KBM-7 (cell line): ENCODE data around the gene MAN1A1.

Experiments used
- DNase-seq: peaks from one replicate; pipeline ENCODE4 v3.0.0-alpha.2; 2015
- in situ Hi-C: fragments of 300-500 bp; cut with MboI; formaldehyde crosslinking; loops from 2 replicates; pipeline ENCODE4 v1.14.3; 2020; ENCODE audit warnings: low sequenced_read_pairs, low pct_unique_long_range_greater_than_20kb, mixed read lengths

MAN1A1 gene

GRCh38 chr6:119187596-119187995 lies 162.0 kb downstream of the MAN1A1 start:
- no peak for DNase-seq

DNA sequence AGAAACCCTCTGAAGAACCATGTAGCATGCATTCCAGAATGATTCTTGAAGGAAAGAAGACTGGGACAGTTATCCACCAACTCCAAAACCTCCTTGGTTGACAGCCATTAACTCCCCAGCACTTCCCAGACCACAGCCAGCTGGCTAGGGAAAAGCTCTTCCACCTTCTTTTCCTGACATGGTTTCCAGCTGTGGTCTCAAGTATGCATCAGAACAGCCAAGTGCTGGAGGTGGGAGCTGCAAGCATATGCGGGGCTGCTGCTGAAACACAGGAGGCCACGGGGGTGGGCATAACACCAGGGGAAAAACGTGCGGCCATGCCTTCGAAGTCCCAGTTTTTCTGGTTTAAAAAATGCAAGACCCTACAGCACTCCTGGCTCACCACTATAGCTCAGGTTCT lies 163.1 kb downstream of the MAN1A1 start:
- in situ Hi-C loops: no loop called here
- no peak for DNase-seq

More at GRCh38 chr6:119187596-119187995, 162.0 kb downstream of the MAN1A1 start:
- in situ Hi-C loops: no loop called here

DNA sequence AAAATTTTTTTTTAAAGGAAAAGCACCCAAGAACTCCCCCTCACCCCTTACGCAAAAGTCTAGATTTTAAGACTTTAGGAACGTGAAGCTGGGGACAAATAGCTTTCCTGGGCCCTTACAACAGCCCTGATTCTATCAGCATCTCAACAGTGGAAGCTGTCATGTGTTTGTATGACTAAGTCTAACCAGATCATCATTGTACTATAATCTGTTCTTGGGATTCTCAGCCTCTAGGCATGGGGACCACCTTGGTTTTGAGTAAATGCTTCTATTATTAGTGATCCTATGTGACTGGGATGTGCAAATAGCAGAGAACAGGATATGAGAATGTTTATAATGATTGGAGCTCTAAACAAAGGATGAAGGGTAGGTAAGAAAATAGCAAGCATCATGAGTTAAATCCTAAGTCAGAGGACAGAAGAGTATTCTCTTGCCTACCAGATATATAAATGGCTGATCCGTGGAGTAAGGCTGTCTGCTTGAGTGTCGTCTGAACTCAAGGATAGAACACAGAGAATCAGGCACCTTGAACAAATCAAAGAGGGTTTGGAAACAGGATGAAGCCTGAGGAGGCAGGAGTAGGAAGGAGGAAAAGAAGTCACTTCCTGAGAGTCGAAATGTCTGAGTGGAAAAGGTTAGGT lies 165.4 kb downstream of the MAN1A1 start:
- in situ Hi-C loops: no loop called here
- DNase-seq: no peak

DNA sequence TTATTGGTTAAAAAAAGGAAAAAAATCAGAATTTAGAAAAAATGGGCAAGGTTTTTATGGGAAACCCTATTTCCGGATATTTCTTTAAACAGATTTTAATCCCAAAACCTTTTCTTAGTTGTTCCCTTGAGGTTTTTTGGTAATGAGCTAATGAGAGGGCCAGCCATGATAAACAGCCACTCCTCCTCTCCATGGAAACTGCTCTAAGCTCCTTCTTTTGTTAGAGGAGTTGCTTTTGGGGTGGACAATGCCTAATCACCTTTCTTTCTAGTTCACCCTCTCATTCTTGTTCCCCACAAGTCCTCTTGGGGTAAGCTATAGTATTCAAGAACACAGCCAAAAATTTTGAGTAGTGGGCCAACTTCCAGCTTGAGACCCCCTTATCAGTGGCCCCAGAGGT lies 166.1 kb downstream of the MAN1A1 start:
- no peak for DNase-seq
- in situ Hi-C loops: no loop called here

- DNase-seq: no peak
- in situ Hi-C loops: no loop called here
Observed at GRCh38 chr6:119182875-119183274, 166.7 kb downstream of the MAN1A1 start.

DNA sequence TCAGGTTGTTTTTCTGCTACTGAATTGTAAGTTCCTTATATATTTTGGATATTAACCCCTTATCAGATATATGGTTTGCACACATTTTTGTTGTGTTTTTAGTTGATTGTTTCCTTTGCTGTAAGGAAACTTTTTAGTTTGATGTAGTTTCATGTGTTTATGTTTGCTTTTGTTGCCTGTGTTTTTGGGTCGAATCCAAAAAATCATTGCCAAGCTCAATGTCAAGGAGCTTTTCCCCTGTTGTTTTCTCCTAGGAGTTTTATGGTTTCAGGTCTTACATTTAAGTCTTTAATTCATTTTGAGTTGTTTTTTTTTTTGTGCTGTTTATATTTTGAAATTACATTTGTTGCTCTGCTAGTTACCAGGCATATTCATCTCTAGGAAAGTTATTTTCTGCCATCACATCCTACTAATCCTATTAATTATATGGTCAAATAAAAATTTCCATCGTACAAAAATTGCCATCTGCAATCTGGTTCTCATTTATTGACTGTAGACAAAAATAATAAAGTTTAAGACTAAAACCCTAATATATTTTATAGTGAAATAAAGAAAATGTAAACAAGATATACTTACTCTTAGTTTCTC lies 167.3 kb downstream of the MAN1A1 start:
- DNase-seq: no peak
- in situ Hi-C loops: no loop called here

- in situ Hi-C loops: no loop called here
- DNase-seq: no peak
Observed at GRCh38 chr6:119181046-119181445, 168.5 kb downstream of the MAN1A1 start.

- in situ Hi-C loops: no loop called here
- no peak for DNase-seq
Observed at GRCh38 chr6:119179842-119180241, 169.7 kb downstream of the MAN1A1 start.

DNA sequence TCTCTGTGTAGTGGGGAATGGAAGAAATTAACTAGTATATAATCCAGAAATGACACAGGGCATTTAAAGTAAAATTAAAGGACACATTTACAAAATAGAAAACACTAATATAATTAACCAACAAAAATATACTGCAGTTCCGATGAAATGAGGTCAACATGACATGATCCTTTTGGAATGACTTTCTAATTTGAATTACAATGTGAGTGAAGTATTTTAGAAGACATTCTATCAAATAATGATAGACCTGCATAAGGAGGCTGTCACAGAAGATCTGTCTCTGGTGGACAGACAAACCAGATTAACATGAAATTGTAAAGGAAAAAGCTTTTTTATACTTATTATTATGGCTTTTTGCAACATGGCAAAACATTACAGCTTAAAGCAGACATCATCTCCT lies 170.5 kb downstream of the MAN1A1 start:
- no peak for DNase-seq
- in situ Hi-C loops: no loop called here

- DNase-seq: no peak
- in situ Hi-C loops: no loop called here
Observed at GRCh38 chr6:119176445-119176844, 173.1 kb downstream of the MAN1A1 start.

DNA sequence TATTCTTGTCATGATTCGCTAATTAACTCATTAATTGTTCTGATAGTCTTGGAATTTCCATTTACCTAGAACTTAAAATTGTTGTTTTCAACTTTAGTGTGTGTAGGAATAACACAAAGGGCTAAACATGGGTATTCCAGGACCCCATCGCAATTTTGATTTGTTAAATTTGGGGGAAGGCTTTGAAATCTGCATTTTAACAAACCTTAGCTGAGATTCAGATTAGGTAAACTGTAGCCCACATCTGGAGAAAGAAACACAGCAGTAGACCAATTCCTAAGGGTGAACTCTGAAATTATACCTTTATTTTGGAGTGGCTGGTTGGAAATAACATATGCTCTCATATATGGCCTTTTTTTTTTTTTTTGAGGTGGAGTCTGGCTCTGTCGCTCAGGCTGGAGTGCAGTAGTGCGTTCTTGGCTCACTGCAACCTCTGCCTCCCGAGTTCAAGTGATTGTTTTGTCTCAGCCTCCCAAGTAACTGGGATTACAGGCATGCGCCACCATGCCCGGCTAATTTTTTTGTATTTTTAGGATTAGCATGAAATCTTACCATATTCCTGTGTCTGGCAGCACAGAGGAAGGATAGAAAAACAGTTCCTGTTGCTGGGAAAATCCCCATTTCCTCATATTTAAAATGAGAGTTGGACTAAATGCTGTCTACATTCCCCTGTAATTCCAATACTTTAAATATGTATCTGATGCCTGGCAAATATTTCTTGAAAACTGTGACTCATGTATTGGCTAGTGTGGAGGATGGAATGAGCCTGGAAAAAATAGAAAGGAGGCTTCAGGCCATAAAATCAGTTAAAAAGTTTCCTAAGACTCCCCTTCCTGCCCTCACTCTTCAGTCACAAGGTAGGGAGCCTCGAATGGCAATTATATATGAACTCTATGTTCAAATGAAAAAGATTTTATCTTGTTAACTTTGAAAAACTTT lies 174.4 kb downstream of the MAN1A1 start:
- DNase-seq: no peak
- in situ Hi-C loops: no loop called here

DNA sequence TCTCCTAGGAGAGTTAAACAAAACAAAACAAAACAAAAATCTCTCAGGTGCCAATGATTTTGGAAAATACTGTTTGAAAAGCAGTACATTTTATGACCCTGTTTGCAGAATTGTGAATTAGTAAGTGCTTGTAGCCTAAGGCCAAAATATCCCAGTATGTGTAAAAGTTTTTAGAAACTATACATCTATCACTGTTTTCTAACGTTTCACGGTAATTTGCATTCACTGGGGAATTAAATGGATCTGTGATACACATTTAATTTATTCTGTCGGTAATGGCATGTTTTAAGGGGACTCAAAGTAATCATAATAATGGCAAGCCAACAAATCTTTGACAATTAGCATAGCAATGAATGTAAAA lies 175.5 kb downstream of the MAN1A1 start:
- no peak for DNase-seq
- in situ Hi-C loops: no loop called here

DNA sequence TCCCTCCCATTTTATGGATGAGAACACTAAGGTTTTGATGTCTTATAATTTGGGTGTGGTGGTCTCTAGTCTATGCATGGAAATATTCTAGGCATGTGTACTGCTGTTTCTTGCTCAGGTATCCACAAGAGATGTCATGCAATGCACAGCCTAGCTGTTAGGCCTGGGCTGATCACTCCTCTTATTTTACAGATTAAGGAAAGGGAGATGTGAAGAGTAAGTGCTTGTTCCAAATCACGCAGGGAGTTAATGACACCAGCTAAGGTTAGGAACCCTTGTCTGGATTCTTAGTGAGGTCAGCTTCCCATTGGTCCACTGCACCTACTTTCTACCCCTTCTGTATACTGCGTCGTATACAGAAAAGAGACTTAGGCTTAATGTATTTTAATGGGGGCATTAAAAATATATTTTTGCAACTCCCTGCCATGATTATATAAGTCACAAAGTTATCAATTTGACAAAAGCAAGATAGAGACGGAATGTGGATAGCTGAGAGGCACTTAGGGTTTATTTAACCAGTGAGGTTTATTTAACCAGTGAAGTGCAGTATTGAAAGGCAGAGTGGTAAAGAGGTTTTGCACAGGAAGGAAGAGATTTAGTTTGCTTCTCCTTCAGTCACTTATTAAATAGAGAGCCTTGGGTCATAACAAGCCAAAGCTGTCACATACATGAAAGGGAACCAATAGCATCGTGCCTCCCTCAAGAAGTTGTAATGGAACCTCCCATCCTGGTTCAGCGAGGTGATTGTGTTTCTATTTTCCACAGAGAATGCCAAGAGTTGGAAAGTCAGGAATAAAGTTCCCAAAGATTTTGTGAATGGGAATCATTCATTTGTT lies 176.1 kb downstream of the MAN1A1 start:
- no peak for DNase-seq
- in situ Hi-C loops: no loop called here

DNA sequence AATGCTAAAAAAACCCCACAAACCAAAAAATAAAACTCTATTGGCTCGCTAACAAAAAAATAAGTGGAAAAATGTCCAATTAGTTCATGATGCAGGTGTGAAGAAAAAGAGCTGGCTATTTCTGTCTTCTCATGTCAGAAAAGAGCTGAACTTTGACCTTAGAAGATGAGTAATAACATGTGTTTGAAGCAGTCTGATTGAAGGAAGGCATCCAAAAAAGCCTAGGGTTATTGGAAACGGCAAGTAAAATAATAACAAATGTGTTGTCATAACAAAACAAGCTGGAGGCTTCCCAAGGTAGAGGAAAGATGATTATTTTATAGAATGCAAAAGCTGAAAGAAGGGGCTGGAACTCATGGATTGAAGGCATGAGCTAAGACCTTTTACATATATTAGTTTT lies 176.7 kb downstream of the MAN1A1 start:
- in situ Hi-C loops: no loop called here
- DNase-seq: no peak

GRCh38 chr6:119171864-119172588 lies 177.5 kb downstream of the MAN1A1 start:
- in situ Hi-C loops: no loop called here
- DNase-seq: no peak

GRCh38 chr6:119171088-119171841 lies 178.3 kb downstream of the MAN1A1 start:
- no peak for DNase-seq
- in situ Hi-C loops: no loop called here

DNA sequence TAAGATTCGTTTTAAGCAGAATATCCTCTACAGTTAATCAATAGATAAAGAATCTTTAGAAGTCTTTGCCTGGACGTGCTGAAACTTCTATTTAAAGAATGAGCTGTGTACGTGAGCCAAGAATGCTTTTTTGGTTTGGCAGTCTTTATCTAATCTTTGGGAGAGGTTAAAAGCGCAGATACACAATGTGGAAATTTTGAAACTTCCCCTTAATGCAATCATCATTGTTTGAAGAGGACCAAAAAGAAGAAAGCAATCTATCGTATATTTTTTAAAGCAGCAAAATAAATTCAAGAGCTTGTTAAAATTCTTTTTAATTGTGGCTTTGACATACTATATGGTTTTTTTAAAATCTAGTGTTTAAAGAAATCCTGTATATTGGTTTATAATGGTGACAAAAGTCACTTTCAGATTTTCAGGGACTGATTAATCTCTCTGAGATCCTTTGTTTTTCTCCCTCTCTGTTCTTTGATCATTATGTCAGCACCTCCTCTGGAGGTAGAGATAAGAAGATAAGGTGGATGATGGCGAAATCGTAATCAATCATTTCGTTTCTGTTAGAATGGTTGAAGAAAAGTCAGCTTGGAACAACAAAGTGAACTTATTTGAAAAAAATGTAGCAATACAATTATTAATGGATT lies 179.0 kb downstream of the MAN1A1 start:
- in situ Hi-C loops: no loop called here
- peak; percentile 14 for DNase-seq

DNA sequence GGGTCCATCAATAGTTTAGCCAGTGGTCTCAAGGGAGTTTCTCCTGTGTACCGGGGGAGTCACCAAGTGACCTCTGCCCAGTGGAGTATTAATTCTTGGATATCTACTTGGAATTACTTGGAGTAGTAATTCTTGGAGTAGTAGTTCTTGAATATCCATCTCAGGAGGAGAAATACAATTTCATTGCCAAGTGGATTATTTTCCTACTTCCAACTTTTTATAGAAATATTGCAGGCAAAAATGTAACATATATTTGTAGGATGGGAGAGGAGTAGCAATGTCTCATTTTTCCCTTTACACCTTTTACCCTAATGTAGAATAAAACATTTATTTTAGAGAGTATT lies 179.5 kb downstream of the MAN1A1 start:
- no peak for DNase-seq
- in situ Hi-C loops: no loop called here
